ENCODE results near the gene GRIK4. TPM values are rescaled to one million over a fixed set of nuclear protein-coding genes. Genes with fewer than 3 reads are reported as not detected.
"Not testable (repeated sequence)": the region's sequence is repeated elsewhere in the genome, so short reads cannot be mapped to it uniquely, and the experiment has no call there.

The GRIK4 gene, protein sequence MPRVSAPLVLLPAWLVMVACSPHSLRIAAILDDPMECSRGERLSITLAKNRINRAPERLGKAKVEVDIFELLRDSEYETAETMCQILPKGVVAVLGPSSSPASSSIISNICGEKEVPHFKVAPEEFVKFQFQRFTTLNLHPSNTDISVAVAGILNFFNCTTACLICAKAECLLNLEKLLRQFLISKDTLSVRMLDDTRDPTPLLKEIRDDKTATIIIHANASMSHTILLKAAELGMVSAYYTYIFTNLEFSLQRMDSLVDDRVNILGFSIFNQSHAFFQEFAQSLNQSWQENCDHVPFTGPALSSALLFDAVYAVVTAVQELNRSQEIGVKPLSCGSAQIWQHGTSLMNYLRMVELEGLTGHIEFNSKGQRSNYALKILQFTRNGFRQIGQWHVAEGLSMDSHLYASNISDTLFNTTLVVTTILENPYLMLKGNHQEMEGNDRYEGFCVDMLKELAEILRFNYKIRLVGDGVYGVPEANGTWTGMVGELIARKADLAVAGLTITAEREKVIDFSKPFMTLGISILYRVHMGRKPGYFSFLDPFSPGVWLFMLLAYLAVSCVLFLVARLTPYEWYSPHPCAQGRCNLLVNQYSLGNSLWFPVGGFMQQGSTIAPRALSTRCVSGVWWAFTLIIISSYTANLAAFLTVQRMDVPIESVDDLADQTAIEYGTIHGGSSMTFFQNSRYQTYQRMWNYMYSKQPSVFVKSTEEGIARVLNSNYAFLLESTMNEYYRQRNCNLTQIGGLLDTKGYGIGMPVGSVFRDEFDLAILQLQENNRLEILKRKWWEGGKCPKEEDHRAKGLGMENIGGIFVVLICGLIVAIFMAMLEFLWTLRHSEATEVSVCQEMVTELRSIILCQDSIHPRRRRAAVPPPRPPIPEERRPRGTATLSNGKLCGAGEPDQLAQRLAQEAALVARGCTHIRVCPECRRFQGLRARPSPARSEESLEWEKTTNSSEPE
- not detected in 2 replicates for total RNA-seq (2014; rRNA removed; shearing (Covaris generic))

DNA sequence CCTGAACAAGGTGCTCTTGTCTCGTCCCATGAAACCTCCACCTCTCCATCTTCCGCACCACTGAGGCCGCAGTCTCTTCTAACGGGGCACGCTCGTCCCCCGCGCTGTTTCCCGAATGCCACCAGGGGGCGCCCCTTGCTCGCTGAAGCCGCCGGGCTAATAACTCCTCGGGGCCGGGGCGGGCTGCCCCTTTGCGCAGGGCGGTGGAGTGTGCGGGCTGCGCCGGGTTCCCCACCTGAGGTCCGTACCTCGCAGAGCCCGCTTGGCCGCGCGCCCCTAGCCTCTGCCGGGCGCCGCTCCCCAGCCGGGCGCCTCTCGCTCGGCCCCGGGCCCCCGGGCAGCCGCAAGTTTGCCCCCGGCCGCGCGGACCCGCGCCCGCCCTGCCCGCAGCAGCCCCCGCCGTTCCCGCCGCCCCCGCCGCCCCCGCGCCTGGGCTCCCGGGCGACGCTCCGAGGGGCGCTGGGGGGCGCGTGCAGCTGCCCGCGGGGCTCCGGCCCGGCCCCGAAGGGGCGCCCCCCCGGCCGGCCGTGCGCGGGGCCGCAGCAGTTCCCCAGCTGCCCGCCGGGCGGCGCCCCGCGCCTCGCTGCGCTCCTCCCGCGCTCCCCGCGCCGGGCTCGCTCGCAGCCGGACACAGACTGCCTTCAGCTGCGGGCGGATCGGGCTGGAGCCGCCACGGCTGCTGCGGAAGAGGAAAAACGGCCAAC, at the start of gene GRIK4:
GRIK4 (plus strand) TSS at position 633 of the 704 bp plus-strand sequence. CDS start 148,571 bp downstream, outside the sequence.
- DNase-seq (ENCODE audit: low spot score) = peak; percentile 78

DNA sequence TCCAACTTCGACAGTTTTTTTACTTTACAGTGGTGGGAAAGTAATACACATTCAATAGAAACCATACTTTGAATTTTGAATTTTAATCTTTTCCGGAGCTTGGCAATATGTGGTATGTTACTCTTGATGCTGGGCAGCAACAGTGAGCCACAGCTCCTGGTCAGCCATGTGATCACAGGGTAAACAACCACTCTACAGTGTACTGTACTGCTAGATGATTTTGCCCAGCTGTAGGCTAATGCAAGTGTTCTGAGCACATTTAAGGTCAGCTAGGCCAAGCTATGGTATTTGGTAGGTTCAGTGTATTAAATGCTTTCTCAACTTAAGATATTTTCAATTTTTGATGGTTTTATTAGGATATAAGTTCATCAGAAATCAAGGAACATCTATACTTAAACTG, 48.7 kb upstream of the GRIK4 start:
- DNase-seq (ENCODE audit: low spot score) = no peak

DNA sequence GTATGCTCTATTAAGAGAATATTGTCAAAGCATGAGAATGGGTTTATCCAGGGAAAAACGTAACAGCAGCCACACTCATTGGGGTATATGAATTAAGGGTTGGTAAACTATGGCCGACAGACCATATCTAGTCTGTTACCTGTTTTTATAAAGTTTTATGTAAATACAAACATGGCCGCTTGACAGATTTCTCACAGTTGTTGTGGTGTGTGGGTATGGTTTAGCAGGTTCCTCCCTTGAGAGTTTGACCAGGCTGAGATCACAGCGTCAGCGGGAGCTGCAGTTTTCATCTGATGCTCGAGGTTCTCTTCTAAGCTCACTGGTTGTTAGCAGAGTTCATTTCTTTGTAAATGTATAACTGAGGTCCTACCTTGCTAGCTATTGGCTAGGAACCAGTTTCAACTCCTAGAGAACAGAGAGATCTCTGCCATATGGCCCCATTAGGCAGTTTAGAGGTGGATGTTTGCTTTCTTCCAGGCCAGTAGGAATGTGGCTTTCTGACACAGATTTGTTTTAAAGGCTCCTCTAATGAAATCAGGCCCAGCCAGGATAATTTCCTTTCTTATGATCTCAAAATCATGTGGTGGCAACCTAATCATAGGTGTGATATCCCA, 45.5 kb upstream of the GRIK4 start:
- DNase-seq (ENCODE audit: low spot score) = no peak

DNA sequence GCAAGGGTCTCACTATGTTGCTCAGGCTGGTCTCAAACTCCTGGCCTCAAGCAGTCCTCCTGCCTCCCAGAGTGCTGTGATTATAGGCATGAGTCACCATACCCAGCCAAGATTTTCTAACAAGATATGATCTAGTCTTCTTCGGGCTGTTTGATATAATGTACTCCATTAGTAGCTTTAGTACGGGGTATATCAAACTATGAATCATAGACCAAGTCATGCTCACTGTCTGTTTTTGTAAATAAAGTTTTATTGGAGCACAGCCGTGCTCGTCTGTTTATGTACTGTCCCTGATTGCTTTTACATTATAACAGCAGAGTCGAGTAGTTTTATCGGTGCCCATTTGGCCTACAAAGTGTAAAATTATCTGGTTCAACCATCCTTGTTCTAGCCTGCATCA, 43.9 kb upstream of the GRIK4 start:
- DNase-seq (ENCODE audit: low spot score) = peak; percentile 16

DNA sequence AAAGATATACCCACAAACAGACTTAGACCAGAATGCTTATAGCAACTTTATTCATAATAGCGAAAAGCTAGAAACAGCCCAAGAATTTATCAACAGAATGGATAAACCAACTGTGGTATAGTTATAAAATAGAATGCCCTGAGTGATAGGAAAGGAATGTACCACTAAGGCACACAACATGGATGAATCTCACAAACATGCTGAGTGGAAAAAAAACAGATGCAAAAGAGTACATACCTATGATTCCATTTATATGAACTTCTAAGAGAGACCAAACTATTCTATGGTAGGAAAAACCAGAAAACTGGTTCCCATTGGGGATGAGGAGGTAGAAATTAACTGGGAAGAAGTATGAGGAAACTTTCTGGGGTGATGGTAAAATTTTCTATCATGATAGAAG, 40.4 kb upstream of the GRIK4 start:
- DNase-seq (ENCODE audit: low spot score) = no peak

DNA sequence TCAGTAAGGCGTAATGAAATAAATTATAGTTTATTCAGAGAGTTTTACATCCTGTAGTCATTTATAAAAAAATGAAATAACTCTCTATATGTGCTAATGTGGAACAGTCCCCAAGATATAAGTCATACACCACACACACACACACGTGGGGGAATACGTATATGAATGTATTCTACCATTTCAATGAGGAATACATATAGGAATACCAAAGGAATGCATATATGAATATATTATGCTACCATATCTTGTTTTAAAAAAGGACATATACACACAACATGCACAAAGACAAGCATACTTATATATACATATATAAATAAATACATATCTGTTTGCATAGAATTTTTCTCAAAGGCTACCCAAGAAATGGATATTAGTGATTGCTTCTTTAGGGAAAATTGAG, 39.6 kb upstream of the GRIK4 start:
- no peak for DNase-seq (ENCODE audit: low spot score)

DNA sequence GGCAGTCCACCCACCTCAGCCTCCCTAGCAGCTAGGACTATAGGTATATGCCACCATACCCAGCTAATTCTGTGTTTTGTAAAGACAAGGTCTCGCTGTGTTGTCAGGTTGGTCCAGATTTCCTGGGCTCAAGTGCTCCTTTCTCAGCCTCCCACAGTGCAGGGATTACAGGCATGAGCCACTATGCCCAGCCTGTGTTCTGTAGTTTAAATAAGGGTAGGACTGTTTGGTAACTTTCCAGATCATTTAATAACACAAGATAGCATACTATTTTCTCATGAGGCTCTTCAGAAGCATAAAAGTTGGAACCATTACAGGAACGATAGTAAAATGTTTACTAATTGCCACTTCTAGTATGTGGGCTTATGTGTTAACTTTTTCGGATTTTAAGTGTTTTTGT, 38.0 kb upstream of the GRIK4 start:
- no peak for DNase-seq (ENCODE audit: low spot score)

DNA sequence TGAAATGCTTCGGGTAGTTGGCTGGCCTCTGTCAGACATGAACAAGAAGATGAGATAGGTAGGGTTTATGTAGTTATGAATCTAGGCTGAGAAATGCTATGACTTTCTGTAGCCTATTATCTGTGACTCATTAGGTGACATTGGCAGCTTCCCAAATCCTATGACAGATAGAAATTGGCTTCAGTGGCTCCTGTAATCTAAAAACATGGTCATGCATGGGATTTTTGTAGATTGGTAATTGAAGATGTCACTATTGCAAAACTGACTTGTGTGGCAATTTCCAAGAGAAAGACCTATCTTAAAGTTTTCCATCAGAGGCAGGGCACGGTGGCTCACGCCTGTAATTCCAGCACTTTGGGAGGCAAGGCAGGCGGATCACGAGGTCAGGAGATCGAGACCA, 29.4 kb upstream of the GRIK4 start:
- DNase-seq (ENCODE audit: low spot score) = peak; percentile 56

DNA sequence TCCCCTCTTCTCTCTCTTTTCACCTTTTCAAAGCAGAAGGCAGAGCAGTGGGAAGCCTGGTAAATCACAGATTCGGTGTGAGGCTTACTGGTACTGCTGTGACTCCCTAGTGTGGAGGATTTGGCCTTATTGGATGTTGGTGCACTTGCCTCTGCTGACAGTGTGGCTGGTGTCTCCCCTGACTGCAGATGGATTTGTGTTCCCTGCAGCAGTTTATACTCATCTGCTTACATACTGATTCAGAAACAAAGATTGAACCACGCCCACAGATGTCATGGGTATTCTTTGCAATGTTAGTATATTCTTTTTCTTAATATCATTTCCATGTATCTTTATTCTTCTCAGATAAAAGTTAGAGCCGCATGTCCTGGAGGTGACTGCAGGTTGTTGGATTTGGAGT, 26.8 kb upstream of the GRIK4 start:
- no peak for DNase-seq (ENCODE audit: low spot score)

DNA sequence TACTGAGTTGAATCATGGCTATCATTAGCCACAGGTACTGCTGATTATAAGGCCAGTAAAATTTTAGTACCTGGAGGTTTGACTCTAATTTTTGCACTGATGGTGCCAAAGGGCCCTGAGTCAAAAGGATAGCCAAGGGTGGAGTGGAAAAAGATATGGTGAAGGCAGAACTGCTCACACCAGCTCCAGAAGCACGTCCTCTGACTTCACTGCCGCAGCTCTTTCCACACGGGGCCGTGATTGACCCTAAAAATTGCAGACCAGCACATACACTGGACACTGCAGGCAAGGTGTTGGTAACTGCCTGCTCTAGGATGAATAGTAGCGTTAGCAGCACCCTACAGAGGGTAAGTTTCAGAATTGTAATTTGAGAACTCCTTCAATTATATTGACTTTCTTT, 25.4 kb upstream of the GRIK4 start:
- DNase-seq (ENCODE audit: low spot score) = no peak

DNA sequence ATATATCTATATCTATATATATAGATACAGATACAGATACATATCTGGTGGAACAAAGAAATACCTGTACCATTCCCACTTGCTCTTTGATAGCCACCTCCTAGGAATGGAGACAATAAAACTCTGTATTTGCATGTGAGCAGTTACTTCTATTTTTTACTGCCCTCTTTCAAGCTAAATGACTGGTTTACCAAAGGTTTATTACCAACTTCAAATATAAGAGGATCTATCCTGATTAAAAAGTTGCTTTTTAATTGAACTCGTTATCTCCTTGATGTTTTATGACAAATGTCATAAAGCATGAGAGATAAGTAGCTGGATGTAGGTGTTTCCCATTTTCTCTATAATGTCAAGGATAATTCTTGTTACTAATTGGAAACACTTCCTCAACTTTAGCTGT, 21.7 kb upstream of the GRIK4 start:
- no peak for DNase-seq (ENCODE audit: low spot score)

DNA sequence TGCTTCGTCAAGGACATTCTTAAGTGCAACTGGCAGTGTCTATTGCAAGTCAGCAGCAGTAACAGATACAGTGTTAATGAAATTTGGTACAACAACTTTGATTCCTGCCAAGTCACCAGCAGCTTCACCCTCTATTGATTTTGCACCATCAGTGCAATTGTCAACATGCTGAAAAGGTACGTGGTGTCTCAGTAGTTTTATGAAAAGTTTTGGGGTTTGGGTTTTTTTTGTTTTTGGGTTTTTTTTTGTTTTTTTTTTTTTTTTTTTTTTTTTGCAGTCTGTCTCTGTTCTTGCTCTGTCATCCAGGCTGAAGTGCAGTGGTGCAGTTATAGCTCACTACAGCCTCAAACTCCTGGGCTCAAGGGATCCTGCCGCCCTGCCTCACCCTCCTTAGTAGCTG, 19.1 kb upstream of the GRIK4 start:
- no peak for DNase-seq (ENCODE audit: low spot score)

DNA sequence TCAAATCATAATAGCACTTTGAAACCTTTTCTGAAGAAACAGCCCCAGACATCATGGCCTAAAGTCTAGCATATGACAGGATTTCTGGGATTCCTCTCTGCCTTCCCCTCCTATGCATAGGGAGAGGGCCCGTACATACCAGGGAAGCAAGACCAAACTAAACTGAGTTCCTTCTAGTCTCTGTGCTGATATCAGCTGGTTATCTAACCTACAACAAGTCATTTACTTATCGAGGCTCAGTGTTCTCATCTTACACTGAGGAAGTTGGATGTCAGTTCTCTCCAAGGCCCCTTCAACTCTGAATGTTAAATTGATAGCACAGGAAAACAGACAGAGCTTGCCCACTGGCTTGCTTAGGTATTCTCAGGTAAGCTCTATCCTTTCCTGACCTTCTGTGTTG, 17.0 kb upstream of the GRIK4 start:
- DNase-seq (ENCODE audit: low spot score) = no peak

DNA sequence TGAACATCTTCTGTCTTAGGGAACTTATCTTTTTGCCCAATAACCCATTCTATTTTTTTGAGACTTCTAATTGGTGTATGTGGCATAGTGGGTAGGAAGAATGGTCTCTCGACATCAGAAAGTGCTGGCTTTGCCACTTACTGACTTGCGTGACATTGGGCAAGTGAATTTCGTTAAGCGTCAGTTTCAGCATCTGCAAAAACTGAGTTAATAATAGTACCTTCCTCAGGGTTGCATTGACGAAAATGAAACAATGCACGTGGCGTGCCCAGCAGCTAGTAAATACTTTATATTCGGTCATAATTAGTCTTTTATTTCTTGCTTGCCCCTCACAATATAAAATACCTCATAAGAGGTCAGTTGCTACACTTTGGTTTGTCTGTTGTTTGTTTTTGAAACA, 12.5 kb upstream of the GRIK4 start:
- DNase-seq (ENCODE audit: low spot score) = no peak

DNA sequence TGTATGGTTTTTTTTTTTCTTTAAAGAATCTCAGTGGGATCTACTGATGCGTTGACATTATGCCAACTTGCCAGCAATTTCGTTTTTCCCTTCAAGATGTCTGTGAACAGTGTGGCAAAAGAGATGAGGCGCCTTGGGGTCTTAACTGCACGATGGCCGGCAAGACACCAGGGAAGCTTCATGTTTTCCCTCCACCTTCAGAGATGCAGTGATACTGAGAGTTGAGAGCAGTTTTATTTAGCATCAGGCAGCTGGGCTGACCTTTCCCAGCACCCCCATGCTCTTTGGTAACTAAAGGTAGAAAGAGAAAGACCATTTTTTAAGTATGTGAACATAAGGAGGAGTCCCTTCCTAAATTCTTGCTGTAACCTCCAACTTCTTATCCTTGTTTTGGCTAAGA, 11.7 kb upstream of the GRIK4 start:
- DNase-seq (ENCODE audit: low spot score) = no peak

DNA sequence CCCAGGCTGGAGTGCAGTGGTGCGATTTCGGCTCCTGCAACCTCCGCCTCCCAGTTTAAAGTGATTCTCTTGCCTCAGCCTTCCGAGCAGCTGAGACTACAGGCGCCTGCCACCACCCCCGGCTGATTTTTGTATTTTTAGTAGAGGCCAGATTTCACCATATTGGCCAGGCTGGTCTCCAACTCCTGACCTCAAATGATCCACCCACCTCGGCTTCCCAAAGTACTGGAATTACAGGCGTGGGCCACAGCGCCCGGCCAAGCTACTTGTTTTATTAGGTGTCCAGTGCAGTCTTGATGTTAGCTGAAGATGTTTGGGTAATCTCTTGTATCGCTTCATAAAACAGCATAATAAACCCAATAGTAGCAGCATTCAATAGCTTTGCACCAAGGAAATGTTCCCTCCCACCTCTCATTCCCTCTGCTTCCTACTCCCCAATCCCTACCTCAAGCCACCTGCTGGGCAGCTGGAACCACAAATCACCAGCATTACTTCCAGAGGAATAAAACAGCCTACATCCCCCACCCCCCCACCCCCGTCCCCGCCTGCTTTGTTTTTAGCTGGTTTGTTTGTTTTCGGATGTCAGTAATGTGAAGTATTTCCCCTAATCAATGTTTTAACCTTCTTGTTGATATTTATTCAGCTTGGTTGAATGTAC, 11.0 kb upstream of the GRIK4 start:
- DNase-seq (ENCODE audit: low spot score) = no peak

DNA sequence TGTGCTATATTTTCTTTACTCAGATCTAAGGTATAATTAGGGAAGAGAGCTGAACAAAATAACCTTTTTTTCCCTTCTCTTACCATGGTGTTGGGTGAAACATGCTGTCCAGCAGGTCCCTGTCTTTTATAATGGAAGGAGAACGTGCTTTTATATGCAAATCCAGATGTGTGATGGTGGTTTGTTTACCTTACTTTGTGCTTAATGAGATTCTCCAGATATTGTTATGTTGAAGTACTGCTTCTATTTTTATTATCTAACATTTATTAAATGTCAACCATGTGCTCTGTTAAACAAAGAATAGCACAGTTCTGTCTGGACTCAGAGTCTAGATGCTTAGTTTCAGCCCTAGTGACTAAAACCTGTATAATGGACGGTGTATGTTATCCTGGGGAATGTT, 10.1 kb upstream of the GRIK4 start:
- DNase-seq (ENCODE audit: low spot score) = no peak

DNA sequence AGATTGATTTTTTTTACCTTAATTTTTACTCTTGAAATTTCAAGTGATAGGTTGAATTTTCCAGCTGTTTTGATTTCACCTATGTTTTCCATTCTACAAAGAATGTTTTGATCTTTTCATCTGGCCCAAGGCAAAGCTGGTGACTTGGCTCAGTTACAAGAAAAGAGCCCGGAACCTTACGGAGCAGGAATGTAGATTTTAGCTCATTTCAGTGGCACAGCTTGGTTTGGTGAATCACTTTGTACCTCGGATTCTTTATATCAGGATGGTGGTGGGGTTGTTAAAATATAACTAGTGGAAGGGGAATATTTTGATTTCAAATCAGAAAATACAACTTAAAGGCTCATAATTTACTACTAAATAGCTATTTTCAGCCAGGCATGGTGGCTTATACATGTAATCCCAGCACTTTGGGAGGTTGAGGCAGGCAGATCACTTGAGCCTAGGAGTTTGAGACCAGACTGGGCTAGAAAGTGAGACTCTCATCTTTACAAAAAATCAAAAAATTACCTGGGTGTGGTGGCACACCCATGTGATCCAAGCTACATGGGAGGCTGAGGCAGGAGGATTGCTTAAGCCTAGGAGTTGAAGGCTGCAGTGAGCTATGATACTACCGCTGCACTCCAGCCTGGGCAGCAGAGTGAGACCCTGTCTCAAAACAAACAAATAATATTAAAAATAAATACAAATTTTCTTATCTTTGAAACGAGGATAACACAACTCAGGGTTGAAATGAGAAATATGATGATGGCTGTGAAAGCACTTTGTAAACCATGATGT, 9.4 kb upstream of the GRIK4 start:
- no peak for DNase-seq (ENCODE audit: low spot score)

DNA sequence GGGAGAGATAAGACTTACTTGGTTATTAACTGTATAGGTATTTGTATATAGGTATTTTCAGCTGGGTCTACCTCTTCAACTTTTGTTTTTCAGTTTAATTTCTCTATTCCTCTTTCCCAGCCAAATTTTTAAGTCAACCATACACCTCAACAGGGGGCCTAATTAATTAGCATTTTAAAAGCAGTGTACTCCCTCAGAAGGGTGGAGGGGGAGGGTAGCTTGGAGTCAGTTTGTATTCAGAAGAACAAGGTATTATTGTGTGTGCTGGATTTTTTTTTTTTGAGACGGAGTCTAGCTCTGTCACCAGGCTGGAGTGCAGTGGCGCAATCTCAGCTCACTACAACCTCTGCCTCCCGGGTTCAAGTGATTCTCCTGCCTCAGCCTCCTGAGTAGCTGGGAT, 8.0 kb upstream of the GRIK4 start:
- DNase-seq (ENCODE audit: low spot score) = not testable (repeated sequence)

DNA sequence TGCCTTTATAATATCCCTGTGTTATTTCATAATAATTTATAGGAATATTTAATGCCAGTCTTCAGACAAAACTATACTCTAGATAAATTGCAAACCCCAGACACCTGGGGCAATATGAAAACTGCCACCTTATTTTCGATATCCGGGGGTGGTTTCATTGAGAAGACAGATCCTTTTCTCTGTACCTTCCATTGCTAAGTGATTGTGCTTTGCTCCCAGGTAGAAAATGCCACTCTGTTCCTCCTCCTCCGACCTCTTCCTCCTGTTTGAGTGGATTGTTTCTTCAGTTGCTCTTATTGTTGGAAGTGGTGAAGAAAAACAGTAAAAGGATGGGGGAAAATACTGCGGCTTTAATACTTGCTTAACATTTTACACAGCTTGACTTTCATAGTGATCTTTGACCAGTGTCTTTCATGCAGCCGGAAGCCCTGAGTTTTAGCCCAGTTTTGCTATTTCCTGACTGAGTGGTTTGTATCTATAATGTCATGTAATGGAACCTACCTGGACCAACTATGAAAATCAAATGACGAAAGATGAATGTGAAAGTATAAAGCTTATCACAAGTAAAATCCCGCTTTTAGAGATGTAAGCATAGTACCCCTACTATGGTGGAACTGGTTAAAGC, 5.6 kb upstream of the GRIK4 start:
- no peak for DNase-seq (ENCODE audit: low spot score)
